B cell (primary cell): ENCODE data around the gene NTSR2.

ENCODE experiments used
- CTCF ChIP-seq: fragments of 200-600 bp; IDR thresholded peaks from one replicate; pipeline ENCODE4 v1.8.0; 2022; ENCODE audit warnings: antibody characterized with exemption, mild to moderate bottlenecking
- EZH2 ChIP-seq: IDR thresholded peaks from 2 replicates; pipeline ENCODE4 v1.6.1; 2012; ENCODE audit warnings: borderline replicate concordance, low read depth, mild to moderate bottlenecking, moderate library complexity, low read length; ENCODE audit not compliant: insufficient read depth, poor library complexity, severe bottlenecking

GRCh38 chr2:11637546-11637945, 32.4 kb downstream of the NTSR2 start:
- TF ChIP-seq CTCF (no peak), EZH2 (no peak)
